ENCODE results near the gene GPC4. TPM values are rescaled to one million over a fixed set of nuclear protein-coding genes. Genes with fewer than 3 reads are reported as not detected.

GPC4 gene
- total RNA-seq, 1 experiment from 2014 or later, result 1.4 TPM

- Histone ChIP-seq H3K27me3 (ENCODE audit: control insufficient read depth, insufficient read depth, low read length) (no peaks in the 10 kb centered on the region), H3K36me3 (ENCODE audit: control insufficient read depth, insufficient read depth, low read length) (no peaks in the 10 kb centered on the region), H3K4me1 (ENCODE audit: control insufficient read depth, insufficient read depth, low read length) (no peaks in the 10 kb centered on the region), H3K4me3 (ENCODE audit: low read depth in 2 of 2, low read length in 2 of 2) (no peak overlapping the region), H3K27ac (ENCODE audit: low read length) (no peak overlapping the region), H3K9me3 (ENCODE audit: control insufficient read depth, insufficient read depth, low read depth, low read length) (no peaks in the 10 kb centered on the region)
- intact Hi-C loops (cut with micrococcal nuclease; ENCODE audit: unreplicated experiment), result no loop called here
- BruUV-seq (replicated peaks), result no TSS peak
- DNase-seq (ENCODE audit: low read depth, low spot score) (no peak), ATAC-seq (no peak)
- in situ Hi-C loops (cut with HindIII; ENCODE audit: low pct_unique_long_range_greater_than_20kb, low sequenced_read_pairs), result no loop called here
- TF ChIP-seq, protein P1, sequence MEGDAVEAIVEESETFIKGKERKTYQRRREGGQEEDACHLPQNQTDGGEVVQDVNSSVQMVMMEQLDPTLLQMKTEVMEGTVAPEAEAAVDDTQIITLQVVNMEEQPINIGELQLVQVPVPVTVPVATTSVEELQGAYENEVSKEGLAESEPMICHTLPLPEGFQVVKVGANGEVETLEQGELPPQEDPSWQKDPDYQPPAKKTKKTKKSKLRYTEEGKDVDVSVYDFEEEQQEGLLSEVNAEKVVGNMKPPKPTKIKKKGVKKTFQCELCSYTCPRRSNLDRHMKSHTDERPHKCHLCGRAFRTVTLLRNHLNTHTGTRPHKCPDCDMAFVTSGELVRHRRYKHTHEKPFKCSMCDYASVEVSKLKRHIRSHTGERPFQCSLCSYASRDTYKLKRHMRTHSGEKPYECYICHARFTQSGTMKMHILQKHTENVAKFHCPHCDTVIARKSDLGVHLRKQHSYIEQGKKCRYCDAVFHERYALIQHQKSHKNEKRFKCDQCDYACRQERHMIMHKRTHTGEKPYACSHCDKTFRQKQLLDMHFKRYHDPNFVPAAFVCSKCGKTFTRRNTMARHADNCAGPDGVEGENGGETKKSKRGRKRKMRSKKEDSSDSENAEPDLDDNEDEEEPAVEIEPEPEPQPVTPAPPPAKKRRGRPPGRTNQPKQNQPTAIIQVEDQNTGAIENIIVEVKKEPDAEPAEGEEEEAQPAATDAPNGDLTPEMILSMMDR (IDR thresholded peaks at IDR 0.05), result no peak
- TF ChIP-seq TCF7L2 (IDR thresholded peaks at IDR 0.05; ENCODE audit: low read depth, low read length) (no peak), POLR2AphosphoS5 (IDR thresholded peaks at IDR 0.05; ENCODE audit: low read depth, low read length) (no peak), SIN3A (IDR thresholded peaks at IDR 0.05; ENCODE audit: borderline replicate concordance, insufficient read depth, low read depth, low read length) (no peak)
- TF ChIP-seq, protein P2, sequence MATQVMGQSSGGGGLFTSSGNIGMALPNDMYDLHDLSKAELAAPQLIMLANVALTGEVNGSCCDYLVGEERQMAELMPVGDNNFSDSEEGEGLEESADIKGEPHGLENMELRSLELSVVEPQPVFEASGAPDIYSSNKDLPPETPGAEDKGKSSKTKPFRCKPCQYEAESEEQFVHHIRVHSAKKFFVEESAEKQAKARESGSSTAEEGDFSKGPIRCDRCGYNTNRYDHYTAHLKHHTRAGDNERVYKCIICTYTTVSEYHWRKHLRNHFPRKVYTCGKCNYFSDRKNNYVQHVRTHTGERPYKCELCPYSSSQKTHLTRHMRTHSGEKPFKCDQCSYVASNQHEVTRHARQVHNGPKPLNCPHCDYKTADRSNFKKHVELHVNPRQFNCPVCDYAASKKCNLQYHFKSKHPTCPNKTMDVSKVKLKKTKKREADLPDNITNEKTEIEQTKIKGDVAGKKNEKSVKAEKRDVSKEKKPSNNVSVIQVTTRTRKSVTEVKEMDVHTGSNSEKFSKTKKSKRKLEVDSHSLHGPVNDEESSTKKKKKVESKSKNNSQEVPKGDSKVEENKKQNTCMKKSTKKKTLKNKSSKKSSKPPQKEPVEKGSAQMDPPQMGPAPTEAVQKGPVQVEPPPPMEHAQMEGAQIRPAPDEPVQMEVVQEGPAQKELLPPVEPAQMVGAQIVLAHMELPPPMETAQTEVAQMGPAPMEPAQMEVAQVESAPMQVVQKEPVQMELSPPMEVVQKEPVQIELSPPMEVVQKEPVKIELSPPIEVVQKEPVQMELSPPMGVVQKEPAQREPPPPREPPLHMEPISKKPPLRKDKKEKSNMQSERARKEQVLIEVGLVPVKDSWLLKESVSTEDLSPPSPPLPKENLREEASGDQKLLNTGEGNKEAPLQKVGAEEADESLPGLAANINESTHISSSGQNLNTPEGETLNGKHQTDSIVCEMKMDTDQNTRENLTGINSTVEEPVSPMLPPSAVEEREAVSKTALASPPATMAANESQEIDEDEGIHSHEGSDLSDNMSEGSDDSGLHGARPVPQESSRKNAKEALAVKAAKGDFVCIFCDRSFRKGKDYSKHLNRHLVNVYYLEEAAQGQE (IDR thresholded peaks at IDR 0.05; ENCODE audit: insufficient read depth in 1 of 2, low read depth in 2 of 2, low read length in 1 of 2), result no peak
- ChIA-PET POLR2A (no interaction called here), CTCF (no interaction called here)
Observed at GRCh38 chrX:133401536-133401935, 13.8 kb downstream of the GPC4 start.

- TF ChIP-seq, protein P2 (IDR thresholded peaks at IDR 0.05; ENCODE audit: insufficient read depth in 1 of 2, low read depth in 2 of 2, low read length in 1 of 2), result no peak
- TF ChIP-seq TCF7L2 (IDR thresholded peaks at IDR 0.05; ENCODE audit: low read depth, low read length), result no peak
- TF ChIP-seq, protein P1 (IDR thresholded peaks at IDR 0.05), result no peak
- TF ChIP-seq SIN3A (IDR thresholded peaks at IDR 0.05; ENCODE audit: borderline replicate concordance, insufficient read depth, low read depth, low read length), result no peak
- TF ChIP-seq POLR2AphosphoS5 (IDR thresholded peaks at IDR 0.05; ENCODE audit: low read depth, low read length), result no peak
- DNase-seq (ENCODE audit: low read depth, low spot score), result no peak
- Histone ChIP-seq H3K4me3 (ENCODE audit: low read depth in 2 of 2, low read length in 2 of 2) (no peak overlapping the region), H3K27ac (ENCODE audit: low read length) (no peak overlapping the region), H3K27me3 (ENCODE audit: control insufficient read depth, insufficient read depth, low read length) (no peaks in the 10 kb centered on the region), H3K36me3 (ENCODE audit: control insufficient read depth, insufficient read depth, low read length) (no peaks in the 10 kb centered on the region), H3K4me1 (ENCODE audit: control insufficient read depth, insufficient read depth, low read length) (no peaks in the 10 kb centered on the region), H3K9me3 (ENCODE audit: control insufficient read depth, insufficient read depth, low read depth, low read length) (no peaks in the 10 kb centered on the region)
- in situ Hi-C loops (cut with HindIII; ENCODE audit: low pct_unique_long_range_greater_than_20kb, low sequenced_read_pairs) (no loop called here), intact Hi-C loops (cut with micrococcal nuclease; ENCODE audit: unreplicated experiment) (no loop called here)
- CTCF ChIA-PET, result no interaction called here
- no peak for ATAC-seq
- no TSS peak for BruUV-seq (replicated peaks)
- POLR2A ChIA-PET, result no interaction called here
Observed at GRCh38 chrX:133399411-133399810, 15.9 kb downstream of the GPC4 start.
